Panc1 (cell line): ENCODE measurements around the gene PHKA2. TPM values are rescaled to one million over a fixed set of nuclear protein-coding genes. Genes with fewer than 3 reads are reported as not detected.

Experiments used
- ATAC-seq: fragments of 200-7000 bp; cut with Tn5 transposase; 2 replicates; pipeline ENCODE4 v1.9.1; 2020; ENCODE audit warnings: mild to moderate bottlenecking, moderate library complexity
- BruUV-seq: library from RNA; stranded (reverse); fragments of 400-500 nt; replicated peaks from 2 replicates; lab custom pipeline; 2021; lab: Mats Ljungman, UMichigan
- CTCF ChIA-PET: fragments of 300-600 bp; sonication (Branson Sonifier 250); formaldehyde crosslinking; loops from one replicate; lab custom pipeline; 2022; ENCODE audit warnings: antibody characterized with exemption; lab: Charles Lee
- POLR2A ChIA-PET: fragments of 300-600 bp; sonication (Branson Sonifier 250); formaldehyde crosslinking; loops from one replicate; lab custom pipeline; 2022; ENCODE audit warnings: antibody characterized with exemption; lab: Charles Lee
- DNase-seq: peaks from one replicate; pipeline ENCODE4 v3.0.0-alpha.2; 2010; ENCODE audit warnings: low read depth, low spot score
- H3K27ac ChIP-seq: 2 replicates; pipeline ENCODE4 v1.5.1; 2011; ENCODE audit warnings: mild to moderate bottlenecking, low read length, inconsistent platforms
- H3K27me3 ChIP-seq: fragments of 200-500 bp; sonication (Bioruptor generic); 2 replicates; pipeline ENCODE4 v1.6.0; 2014; ENCODE audit warnings: low read length, inconsistent platforms; ENCODE audit not compliant: control insufficient read depth, insufficient read depth
- H3K36me3 ChIP-seq: fragments of 200-500 bp; sonication (Bioruptor generic); 2 replicates; pipeline ENCODE4 v1.5.1; 2014; ENCODE audit warnings: inconsistent platforms, mild to moderate bottlenecking, low read length, moderate library complexity; ENCODE audit not compliant: control insufficient read depth, insufficient read depth
- H3K4me1 ChIP-seq: 2 replicates; pipeline ENCODE4 v1.5.1; 2011; ENCODE audit warnings: inconsistent platforms, mild to moderate bottlenecking, low read length, moderate library complexity; ENCODE audit not compliant: control insufficient read depth, insufficient read depth
- H3K4me3 ChIP-seq, 2 experiments: 2 replicates each; pipeline ENCODE4 v1.5.1; 2011 to 2012; ENCODE audit warnings: low read depth in 2 of 2, low read length in 2 of 2, mild to moderate bottlenecking in 2 of 2, inconsistent platforms in 1 of 2, moderate library complexity in 1 of 2
- H3K9me3 ChIP-seq: fragments of 200-500 bp; sonication (Bioruptor generic); 2 replicates; pipeline ENCODE4 v1.5.1; 2014; ENCODE audit warnings: low read depth, mild to moderate bottlenecking, inconsistent platforms, low read length, moderate library complexity; ENCODE audit not compliant: control insufficient read depth, insufficient read depth
- POLR2AphosphoS5 ChIP-seq: IDR thresholded peaks from 2 replicates; pipeline ENCODE4 v1.6.1; 2012; ENCODE audit warnings: mild to moderate bottlenecking, low read depth, low read length, moderate library complexity
- SIN3A ChIP-seq: IDR thresholded peaks from 2 replicates; pipeline ENCODE4 v1.6.1; 2012; ENCODE audit warnings: low read depth, mild to moderate bottlenecking, low read length, moderate library complexity, borderline replicate concordance; ENCODE audit not compliant: insufficient read depth
- TCF7L2 ChIP-seq: IDR thresholded peaks from 2 replicates; pipeline ENCODE4 v1.6.1; 2011; ENCODE audit warnings: mild to moderate bottlenecking, low read depth, low read length, inconsistent platforms
- in situ Hi-C: cut with HindIII; loops from 2 replicates; pipeline ENCODE4 v1.10.0; 2016; ENCODE audit warnings: low sequenced_read_pairs, low pct_unique_long_range_greater_than_20kb
- intact Hi-C: fragments of 100-400 bp; cut with micrococcal nuclease; formaldehyde crosslinking; loops from one replicate; pipeline ENCODE4 v1.10.0; 2022; ENCODE audit not compliant: unreplicated experiment
- total RNA-seq: library from RNA; stranded (reverse); gene quantifications from one replicate; pipeline ENCODE4 v1.2.1, GENCODE V29; 2021; ENCODE audit not compliant: unreplicated experiment
- TF ChIP-seq, protein P1 (sequence below), 2 experiments: IDR thresholded peaks; 2 replicates each; pipeline ENCODE4 v1.6.1; 2011 to 2012; ENCODE audit warnings: low read depth in 2 of 2, control low read depth in 1 of 2, low read length in 1 of 2, mild to moderate bottlenecking in 1 of 2, moderate library complexity in 1 of 2; ENCODE audit not compliant: insufficient read depth in 1 of 2
- TF ChIP-seq, protein P2 (sequence below): fragments of 450-650 bp; IDR thresholded peaks from 2 replicates; pipeline ENCODE4 v1.5.1; 2017; ENCODE audit warnings: mild to moderate bottlenecking

Gene PHKA2
- total RNA-seq, 1 experiment from 2014 or later = 20.6 TPM

DNA sequence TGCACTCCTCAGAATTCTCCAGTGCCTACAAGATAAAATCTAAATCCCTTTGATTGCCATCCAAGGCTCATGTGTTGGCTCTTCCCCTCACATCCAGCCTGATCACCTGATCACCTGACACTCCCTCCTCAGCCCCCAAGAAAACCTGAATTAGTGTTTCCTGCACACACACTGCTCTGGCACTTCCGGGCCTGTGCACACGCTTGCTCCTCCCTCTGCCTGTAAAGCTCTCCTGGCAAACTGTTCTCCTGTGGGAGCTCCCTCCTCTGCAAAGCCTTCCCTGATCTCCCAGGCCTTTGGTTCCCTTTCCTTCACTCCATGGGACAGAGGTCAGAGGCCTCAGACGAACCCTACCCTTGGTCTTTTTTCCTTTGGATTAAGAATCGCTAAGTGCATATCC is 19.9 kb downstream of the PHKA2 start:
- no peak overlapping the region for H3K4me3 ChIP-seq
- no peaks in the 10 kb centered on the region for H3K4me1 ChIP-seq
- H3K36me3 ChIP-seq = no peaks in the 10 kb centered on the region
- DNase-seq (no peak), ATAC-seq (no peak)
- in situ Hi-C loops = no loop called here
- ChIA-PET POLR2A (no interaction called here), CTCF (no interaction called here)
- intact Hi-C loops = no loop called here
- TF ChIP-seq, protein P1, sequence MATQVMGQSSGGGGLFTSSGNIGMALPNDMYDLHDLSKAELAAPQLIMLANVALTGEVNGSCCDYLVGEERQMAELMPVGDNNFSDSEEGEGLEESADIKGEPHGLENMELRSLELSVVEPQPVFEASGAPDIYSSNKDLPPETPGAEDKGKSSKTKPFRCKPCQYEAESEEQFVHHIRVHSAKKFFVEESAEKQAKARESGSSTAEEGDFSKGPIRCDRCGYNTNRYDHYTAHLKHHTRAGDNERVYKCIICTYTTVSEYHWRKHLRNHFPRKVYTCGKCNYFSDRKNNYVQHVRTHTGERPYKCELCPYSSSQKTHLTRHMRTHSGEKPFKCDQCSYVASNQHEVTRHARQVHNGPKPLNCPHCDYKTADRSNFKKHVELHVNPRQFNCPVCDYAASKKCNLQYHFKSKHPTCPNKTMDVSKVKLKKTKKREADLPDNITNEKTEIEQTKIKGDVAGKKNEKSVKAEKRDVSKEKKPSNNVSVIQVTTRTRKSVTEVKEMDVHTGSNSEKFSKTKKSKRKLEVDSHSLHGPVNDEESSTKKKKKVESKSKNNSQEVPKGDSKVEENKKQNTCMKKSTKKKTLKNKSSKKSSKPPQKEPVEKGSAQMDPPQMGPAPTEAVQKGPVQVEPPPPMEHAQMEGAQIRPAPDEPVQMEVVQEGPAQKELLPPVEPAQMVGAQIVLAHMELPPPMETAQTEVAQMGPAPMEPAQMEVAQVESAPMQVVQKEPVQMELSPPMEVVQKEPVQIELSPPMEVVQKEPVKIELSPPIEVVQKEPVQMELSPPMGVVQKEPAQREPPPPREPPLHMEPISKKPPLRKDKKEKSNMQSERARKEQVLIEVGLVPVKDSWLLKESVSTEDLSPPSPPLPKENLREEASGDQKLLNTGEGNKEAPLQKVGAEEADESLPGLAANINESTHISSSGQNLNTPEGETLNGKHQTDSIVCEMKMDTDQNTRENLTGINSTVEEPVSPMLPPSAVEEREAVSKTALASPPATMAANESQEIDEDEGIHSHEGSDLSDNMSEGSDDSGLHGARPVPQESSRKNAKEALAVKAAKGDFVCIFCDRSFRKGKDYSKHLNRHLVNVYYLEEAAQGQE (IDR thresholded peaks at IDR 0.05; ENCODE audit: insufficient read depth in 1 of 2, low read depth in 2 of 2, low read length in 1 of 2) = no peak
- TF ChIP-seq, protein P2, sequence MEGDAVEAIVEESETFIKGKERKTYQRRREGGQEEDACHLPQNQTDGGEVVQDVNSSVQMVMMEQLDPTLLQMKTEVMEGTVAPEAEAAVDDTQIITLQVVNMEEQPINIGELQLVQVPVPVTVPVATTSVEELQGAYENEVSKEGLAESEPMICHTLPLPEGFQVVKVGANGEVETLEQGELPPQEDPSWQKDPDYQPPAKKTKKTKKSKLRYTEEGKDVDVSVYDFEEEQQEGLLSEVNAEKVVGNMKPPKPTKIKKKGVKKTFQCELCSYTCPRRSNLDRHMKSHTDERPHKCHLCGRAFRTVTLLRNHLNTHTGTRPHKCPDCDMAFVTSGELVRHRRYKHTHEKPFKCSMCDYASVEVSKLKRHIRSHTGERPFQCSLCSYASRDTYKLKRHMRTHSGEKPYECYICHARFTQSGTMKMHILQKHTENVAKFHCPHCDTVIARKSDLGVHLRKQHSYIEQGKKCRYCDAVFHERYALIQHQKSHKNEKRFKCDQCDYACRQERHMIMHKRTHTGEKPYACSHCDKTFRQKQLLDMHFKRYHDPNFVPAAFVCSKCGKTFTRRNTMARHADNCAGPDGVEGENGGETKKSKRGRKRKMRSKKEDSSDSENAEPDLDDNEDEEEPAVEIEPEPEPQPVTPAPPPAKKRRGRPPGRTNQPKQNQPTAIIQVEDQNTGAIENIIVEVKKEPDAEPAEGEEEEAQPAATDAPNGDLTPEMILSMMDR = no peak
- no peak for TF ChIP-seq TCF7L2
- TF ChIP-seq SIN3A = no peak
- no peak for TF ChIP-seq POLR2AphosphoS5
- H3K27ac ChIP-seq = no peak overlapping the region
- no peaks in the 10 kb centered on the region for H3K27me3 ChIP-seq
- H3K9me3 ChIP-seq = no peaks in the 10 kb centered on the region
- BruUV-seq = no TSS peak

DNA sequence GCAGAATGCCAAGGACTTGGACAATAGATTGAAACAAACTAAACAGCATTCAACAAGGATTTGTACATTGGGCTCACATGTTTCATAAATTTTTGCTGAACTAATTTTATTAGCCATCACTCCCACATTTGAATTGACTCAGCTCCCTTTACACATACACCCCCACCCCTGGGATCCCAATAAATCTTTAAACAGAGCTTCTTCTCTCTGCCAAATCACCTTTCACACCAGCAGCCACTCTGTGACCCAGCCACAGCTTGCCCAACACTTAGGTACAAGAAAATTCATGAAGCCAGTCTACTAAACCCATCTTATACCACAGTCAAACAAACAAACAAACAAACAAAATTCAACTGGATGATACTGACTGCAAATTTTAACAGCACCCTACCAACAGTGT is 21.6 kb downstream of the PHKA2 start:
- Histone ChIP-seq H3K36me3 (no peaks in the 10 kb centered on the region), H3K27me3 (no peaks in the 10 kb centered on the region), H3K4me1 (no peaks in the 10 kb centered on the region), H3K4me3 (no peak overlapping the region), H3K9me3 (no peaks in the 10 kb centered on the region), H3K27ac (no peak overlapping the region)
- BruUV-seq = no TSS peak
- POLR2A ChIA-PET = no interaction called here
- CTCF ChIA-PET = no interaction called here
- intact Hi-C loops = no loop called here
- ATAC-seq = no peak
- no peak for DNase-seq
- TF ChIP-seq POLR2AphosphoS5 (no peak), TCF7L2 (no peak), SIN3A (no peak)
- TF ChIP-seq, protein P1 (IDR thresholded peaks at IDR 0.05; ENCODE audit: insufficient read depth in 1 of 2, low read depth in 2 of 2, low read length in 1 of 2) = no peak
- TF ChIP-seq, protein P2 = no peak
- in situ Hi-C loops = no loop called here
